Endothelial cell of umbilical vein (primary cell): Measurements from ENCODE around the gene CCDC186. TPM values are rescaled to one million over a fixed set of nuclear protein-coding genes. Genes with fewer than 3 reads are reported as not detected.

ENCODE experiments used
- BruUV-seq: library from RNA; stranded (reverse); fragments of 400-500 nt; replicated peaks from 2 replicates; lab custom pipeline; 2021; lab: Mats Ljungman, UMichigan
- CTCF ChIA-PET: fragments of 300-600, 350-600 bp; sonication (Branson Sonifier 250); formaldehyde crosslinking; loops from one replicate; lab custom pipeline; 2021; ENCODE audit warnings: antibody characterized with exemption, inconsistent platforms; lab: Charles Lee
- POLR2A ChIA-PET: fragments of 300-600, 350-600 bp; sonication (Branson Sonifier 250); formaldehyde crosslinking; loops from one replicate; lab custom pipeline; 2021; ENCODE audit warnings: antibody characterized with exemption, inconsistent platforms; lab: Charles Lee
- DNase-seq: peaks from one replicate; pipeline ENCODE4 v3.0.0-alpha.2; 2011; ENCODE audit warnings: low read depth, low spot score
- FAIRE-seq: peaks from 2 replicates; lab custom pipeline; 2011; peaks lifted over from hg19 to GRCh38; lab: Jason Lieb, UNC
- H2AFZ ChIP-seq: 2 replicates; pipeline ENCODE4 v1.6.0; 2012; ENCODE audit warnings: low read depth, low read length, control low read depth, inconsistent platforms
- H3K27ac ChIP-seq: 2 replicates; pipeline ENCODE4 v1.5.1; 2011; ENCODE audit warnings: low read depth, mild to moderate bottlenecking, control low read depth, low read length, moderate library complexity; ENCODE audit not compliant: insufficient read depth
- H3K27me3 ChIP-seq, 2 experiments: 2 replicates each; pipeline versions ENCODE4 v1.6.0 to v1.6.1; 2011; ENCODE audit warnings: low read length in 2 of 2, mixed read lengths in 1 of 2; ENCODE audit not compliant: control insufficient read depth in 2 of 2, insufficient read depth in 2 of 2
- H3K36me3 ChIP-seq, 2 experiments: 2 replicates in 1 of 2; 3 replicates in 1 of 2; pipeline ENCODE4 v1.5.1; 2011; ENCODE audit warnings: low read length in 2 of 2, mild to moderate bottlenecking in 1 of 2, moderate library complexity in 1 of 2; ENCODE audit not compliant: control insufficient read depth in 2 of 2, insufficient read depth in 2 of 2; ENCODE audit errors: extremely low read depth in 1 of 2
- H3K4me1 ChIP-seq: 3 replicates; pipeline ENCODE4 v1.5.1; 2011; ENCODE audit warnings: mild to moderate bottlenecking, low read length; ENCODE audit not compliant: control insufficient read depth, insufficient read depth; ENCODE audit errors: extremely low read depth
- H3K4me2 ChIP-seq: 2 replicates; pipeline ENCODE4 v1.6.1; 2011; ENCODE audit warnings: low read length, control low read depth, mixed read lengths; ENCODE audit not compliant: insufficient read depth
- H3K4me3 ChIP-seq, 3 experiments: fragments of 200-600 bp in 1 of 3; sonication (generic), shearing (Covaris generic) in 1 of 3; replicated peaks in 1 of 3; 2 replicates each; pipeline ENCODE4 v1.5.1; 2011 to 2016; ENCODE audit warnings: control low read depth in 3 of 3, low read length in 3 of 3, mild to moderate bottlenecking in 2 of 3, inconsistent platforms in 1 of 3, low read depth in 1 of 3, moderate library complexity in 1 of 3; ENCODE audit not compliant: insufficient read depth in 1 of 3
- H3K79me2 ChIP-seq: 2 replicates; pipeline ENCODE4 v1.6.0; 2012; ENCODE audit warnings: low read length, inconsistent platforms; ENCODE audit not compliant: control insufficient read depth, insufficient read depth
- H3K9ac ChIP-seq: replicated peaks from 2 replicates; pipeline ENCODE3; 2011; ENCODE audit warnings: low read length, control low read depth; ENCODE audit not compliant: insufficient read depth; ENCODE audit errors: extremely low read depth
- H3K9me1 ChIP-seq: replicated peaks from 3 replicates; pipeline ENCODE4 v1.6.0; 2011; ENCODE audit warnings: mild to moderate bottlenecking, low read length; ENCODE audit not compliant: control insufficient read depth, insufficient read depth; ENCODE audit errors: extremely low read depth
- H3K9me3 ChIP-seq: replicated peaks from 2 replicates; pipeline ENCODE4 v1.5.1; 2012; ENCODE audit warnings: low read length, inconsistent platforms; ENCODE audit not compliant: control insufficient read depth, insufficient read depth
- H4K20me1 ChIP-seq: replicated peaks from 2 replicates; pipeline ENCODE3; 2011; ENCODE audit warnings: mild to moderate bottlenecking, low read length; ENCODE audit not compliant: control insufficient read depth, insufficient read depth; ENCODE audit errors: extremely low read depth
- GATA2 ChIP-seq: IDR thresholded peaks from 2 replicates; pipeline ENCODE4 v1.7.0; 2011; ENCODE audit warnings: low read depth, mild to moderate bottlenecking, moderate library complexity, mixed read lengths, low read length; ENCODE audit not compliant: insufficient read length, insufficient read depth
- MYC ChIP-seq: IDR thresholded peaks from one replicate; pipeline ENCODE4 v1.6.1; 2011; ENCODE audit warnings: mild to moderate bottlenecking, low read depth, low read length
- POLR2A ChIP-seq: IDR thresholded peaks from 2 replicates; pipeline ENCODE4 v1.6.1; 2012; ENCODE audit warnings: low read depth, mild to moderate bottlenecking, control low read depth, low read length
- dilution Hi-C: fragments of 300-500 bp; cut with MboI; formaldehyde crosslinking; loops from one replicate; pipeline ENCODE4 v1.15.0; 2019; ENCODE audit warnings: low sequenced_read_pairs; ENCODE audit not compliant: extremely low pct_ligation_motif_present
- intact Hi-C: fragments of 100-400 bp; cut with micrococcal nuclease; formaldehyde crosslinking; loops from one replicate; pipeline ENCODE4 v1.10.0; 2022
- polyA plus RNA-seq, 4 experiments: library from polyadenylated mRNA; depleted of rRNA in 3 of 4; stranded (reverse) in 3 of 4; unstranded in 1 of 4; fragments of >200 nt; gene quantifications; 2 replicates each; pipeline versions ENCODE4 v1.2.1 to v1.2.3, GENCODE V29; 2011 to 2012; ENCODE audit warnings: missing spikeins in 1 of 4
- total RNA-seq: library from RNA; stranded (reverse); gene quantifications from 2 replicates; pipeline ENCODE4 v1.2.3, GENCODE V29; 2021
- TF ChIP-seq, protein P1 (sequence below): IDR thresholded peaks from 2 replicates; pipeline ENCODE4 v1.6.1; 2011; ENCODE audit not compliant: insufficient read depth, insufficient read length

The CCDC186 gene
- total and polyA plus RNA-seq, 2 donors (not counting 3 experiments of a cell fraction or from before 2014, with no cell fraction given) = 1.8 to 13.4 TPM

DNA sequence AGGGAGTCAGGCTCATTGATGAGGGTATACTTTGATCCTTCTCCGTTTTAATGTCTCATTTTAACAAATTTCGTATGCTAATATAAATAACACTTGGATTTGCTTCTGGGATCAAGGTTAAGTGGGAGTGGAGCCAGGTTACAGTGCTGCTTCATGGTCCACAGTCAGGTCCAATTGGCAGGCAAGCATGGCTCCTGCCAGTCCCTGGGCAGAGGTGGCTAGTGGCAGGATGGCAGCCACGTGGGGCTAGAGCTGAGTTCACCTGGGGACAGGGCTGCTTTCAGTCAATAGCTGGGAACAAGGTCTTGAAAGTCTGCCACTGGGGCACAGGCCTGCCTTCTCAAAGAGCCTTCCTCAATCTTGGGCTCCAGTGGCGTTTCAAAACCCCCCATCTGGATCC, 49.1 kb upstream of the CCDC186 start:
- intact Hi-C loops (no loop called here), dilution Hi-C loops (no loop called here)
- no peak for TF ChIP-seq POLR2A
- TF ChIP-seq GATA2 = no peak
- TF ChIP-seq MYC = no peak
- BruUV-seq = no TSS peak
- Histone ChIP-seq H3K9ac (no peak overlapping the region), H3K27me3 (peaks cover 2 to 8% of the 10 kb centered on the region in 2 experiments), H3K4me1 (no peaks in the 10 kb centered on the region), H3K36me3 (no peaks in the 10 kb centered on the region), H3K4me2 (no peak overlapping the region), H4K20me1 (no peaks in the 10 kb centered on the region), H3K9me1 (no peaks in the 10 kb centered on the region), H3K9me3 (no peaks in the 10 kb centered on the region), H2AFZ (no peak overlapping the region), H3K4me3 (no peak overlapping the region), H3K79me2 (no peaks in the 10 kb centered on the region), H3K27ac (no peak overlapping the region)
- DNase-seq (no peak), FAIRE-seq (no peak)
- ChIA-PET POLR2A (no interaction called here), CTCF (no interaction called here)

DNA sequence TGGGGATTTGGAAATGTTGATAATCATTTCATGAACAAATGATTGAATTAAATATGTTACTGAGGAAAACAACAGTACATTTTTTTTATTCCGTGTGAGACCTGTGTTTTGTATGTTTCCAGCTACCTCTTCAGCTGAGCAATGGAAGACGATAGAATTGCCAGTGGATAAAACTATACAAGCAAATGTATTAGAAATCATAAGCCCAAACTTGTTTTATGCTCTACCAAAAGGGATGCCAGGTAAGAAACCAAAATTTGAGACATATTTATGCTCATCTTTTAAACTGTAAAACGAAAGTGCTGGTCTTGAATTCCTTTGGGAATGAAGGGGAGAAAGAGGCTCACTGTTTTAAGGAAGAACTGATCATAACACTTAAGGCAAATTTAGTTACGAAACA, 47.2 kb upstream of the CCDC186 start:
- FAIRE-seq = no peak
- no peaks in the 10 kb centered on the region for H3K79me2 ChIP-seq
- no TSS peak for BruUV-seq
- no peaks in the 10 kb centered on the region for H3K4me1 ChIP-seq
- H3K27me3 ChIP-seq = peaks cover 5 to 8% of the 10 kb centered on the region in 2 experiments
- DNase-seq = no peak
- no peak overlapping the region for H2AFZ ChIP-seq
- ChIA-PET CTCF (interaction anchor here (1.5 kb wide), 1 partner anchor 12 kb away, joined by 5 read pairs; no protein-coding TSS in a partner anchor), POLR2A (no interaction called here)
- H3K4me2 ChIP-seq = no peak overlapping the region
- H3K9ac ChIP-seq = no peak overlapping the region
- dilution Hi-C loops = no loop called here
- H3K9me1 ChIP-seq = no peaks in the 10 kb centered on the region
- H3K27ac ChIP-seq = no peak overlapping the region
- H3K4me3 ChIP-seq = no peak overlapping the region
- no peaks in the 10 kb centered on the region for H4K20me1 ChIP-seq
- intact Hi-C loops = no loop called here
- no peaks in the 10 kb centered on the region for H3K36me3 ChIP-seq
- TF ChIP-seq, protein P1, sequence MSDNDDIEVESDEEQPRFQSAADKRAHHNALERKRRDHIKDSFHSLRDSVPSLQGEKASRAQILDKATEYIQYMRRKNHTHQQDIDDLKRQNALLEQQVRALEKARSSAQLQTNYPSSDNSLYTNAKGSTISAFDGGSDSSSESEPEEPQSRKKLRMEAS = no peak
- H3K9me3 ChIP-seq = no peaks in the 10 kb centered on the region
